HepG2 (cell line): ENCODE data around the gene FBF1. TPM values are rescaled to one million over a fixed set of nuclear protein-coding genes. Genes with fewer than 3 reads are reported as not detected.

Experiments used
- AGO2 ChIP-seq: fragments of 200-400 bp; formaldehyde crosslinking; optimal IDR thresholded peaks from 2 replicates; pipeline ENCODE3; 2017; ENCODE audit warnings: mild to moderate bottlenecking, low read depth, low read length, moderate library complexity
- CBX2 ChIP-seq, 2 experiments: fragments of 200-600 bp in 1 of 2; sonication (generic); formaldehyde crosslinking in 1 of 2; IDR thresholded peaks; 2 replicates each; pipeline versions ENCODE4 v1.7.0 to v1.8.1; 2018 to 2022; ENCODE audit warnings: low read depth in 2 of 2, low read length in 1 of 2, mild to moderate bottlenecking in 1 of 2, missing genetic modification reagents in 1 of 2
- E2F2 ChIP-seq: sonication (generic); formaldehyde crosslinking; IDR thresholded peaks from 2 replicates; pipeline ENCODE4 v1.4.0; 2020; ENCODE audit warnings: missing genetic modification reagents, borderline replicate concordance
- E2F5 ChIP-seq: sonication (generic); formaldehyde crosslinking; conservative IDR thresholded peaks from 2 replicates; pipeline ENCODE4 v1.4.0; 2020; ENCODE audit warnings: missing genetic modification reagents
- GLI4 ChIP-seq: sonication (generic); formaldehyde crosslinking; IDR thresholded peaks from 2 replicates; pipeline ENCODE4 v1.5.1; 2020; ENCODE audit warnings: missing genetic modification reagents, mild to moderate bottlenecking, moderate library complexity, borderline replicate concordance
- GLMP ChIP-seq: sonication (generic); formaldehyde crosslinking; IDR thresholded peaks from 2 replicates; pipeline ENCODE4 v1.9.0; 2021; ENCODE audit warnings: missing genetic modification reagents, mild to moderate bottlenecking, borderline replicate concordance
- NFYB ChIP-seq: sonication (generic); formaldehyde crosslinking; IDR thresholded peaks from 2 replicates; pipeline ENCODE4 v1.4.0; 2020; ENCODE audit warnings: missing genetic modification reagents
- WIZ ChIP-seq: sonication (generic); formaldehyde crosslinking; IDR thresholded peaks from 2 replicates; pipeline ENCODE4 v1.5.1; 2020; ENCODE audit warnings: mild to moderate bottlenecking, missing genetic modification reagents
- ZBTB49 ChIP-seq: sonication (generic); formaldehyde crosslinking; IDR thresholded peaks from 2 replicates; pipeline ENCODE4 v1.4.0; 2020; ENCODE audit warnings: missing genetic modification reagents, borderline replicate concordance
- ZBTB8A ChIP-seq: sonication (generic); formaldehyde crosslinking; IDR thresholded peaks from 2 replicates; pipeline ENCODE4 v1.4.0; 2020; ENCODE audit warnings: mild to moderate bottlenecking, low read depth, missing genetic modification reagents, borderline replicate concordance
- ZNF407 ChIP-seq: sonication (generic); formaldehyde crosslinking; IDR thresholded peaks from one replicate; pipeline ENCODE4 v1.5.1; 2020; ENCODE audit warnings: mild to moderate bottlenecking, missing genetic modification reagents; ENCODE audit errors: not compliant biosample characterization
- ZNF580 ChIP-seq: IDR thresholded peaks from 2 replicates; pipeline ENCODE4 v1.6.1; 2016; ENCODE audit warnings: low read depth, borderline replicate concordance
- polyA plus RNA-seq, 8 experiments: library from polyadenylated mRNA; depleted of rRNA in 3 of 8; stranded (reverse) in 7 of 8; unstranded in 1 of 8; fragments of >200 nt; fragmentation: Illumina TruSeq in 4 of 8; extraction: Trizol in 4 of 8; gene quantifications; 2 replicates each; pipeline versions ENCODE4 v1.2.1 to v1.2.3, GENCODE V29; 2011 to 2016; ENCODE audit warnings: low read depth in 4 of 8, missing spikeins in 1 of 8, mixed read lengths in 1 of 8; ENCODE audit not compliant: insufficient read depth in 1 of 8
- total RNA-seq, 5 experiments: library from RNA; depleted of rRNA; stranded (reverse); fragments of >200 nt; fragmentation: Illumina TruSeq; extraction: Trizol; gene quantifications; 2 replicates each; pipeline ENCODE4 v1.2.3, GENCODE V29; 2016; ENCODE audit warnings: low read depth in 1 of 5

FBF1 gene
- total and polyA plus RNA-seq, 2 of the 13 experiments (the other 11 are each of a cell fraction or from before 2014, with no cell fraction given), result 2.4 to 8.1 TPM

GRCh38 chr17:75904749-75905521 is 35.9 kb downstream of the FBF1 start, which contains the start of gene MRPL38 (continued):
- TF ChIP-seq GLMP (CRISPR knock-in tag) (no peak), ZBTB8A (CRISPR knock-in tag) (peak; percentile 85; the same call in 1 of the 2 replicates), WIZ (CRISPR knock-in tag) (peak; percentile 96; the same call in 1 of the 2 replicates), ZBTB49 (0 out of 2 replicates have a peak, but pooled peaks have one; percentile 20), E2F2 (CRISPR knock-in tag) (no peak; the same call in none of the 2 replicates), E2F5 (CRISPR knock-in tag) (peak; percentile 70), ZNF580 (CRISPR knock-in tag) (peak; percentile 98; the same call in 1 of the 2 replicates), CBX2 (IDR thresholded peaks at IDR 0.05; ENCODE audit: low read depth, low read length) (no peak), CBX2 (CRISPR knock-in tag; IDR thresholded peaks at IDR 0.05; ENCODE audit: low read depth) (no peak), NFYB (peak; percentile 42; the same call in 1 of the 2 replicates), GLI4 (CRISPR knock-in tag) (peak; percentile 79), AGO2 (no peak), ZNF407 (CRISPR knock-in tag) (peak; percentile 97)
